NT2/D1 (cell line): ENCODE measurements around the gene CPLANE1.

Source experiments
- DNase-seq: peaks from one replicate; pipeline ENCODE4 v3.0.0-alpha.2; 2011; ENCODE audit warnings: low read depth, low spot score
- H3K27me3 ChIP-seq: 2 replicates; pipeline ENCODE4 v1.6.0; 2011; ENCODE audit warnings: mild to moderate bottlenecking; ENCODE audit not compliant: insufficient read length, insufficient read depth
- H3K36me3 ChIP-seq: 2 replicates; pipeline ENCODE4 v1.6.1; 2011; ENCODE audit warnings: mild to moderate bottlenecking, low read length, mixed read lengths; ENCODE audit not compliant: insufficient read depth, insufficient read length
- H3K4me1 ChIP-seq: 2 replicates; pipeline ENCODE4 v1.5.1; 2011; ENCODE audit not compliant: insufficient read depth, insufficient read length
- H3K4me3 ChIP-seq: 2 replicates; pipeline ENCODE4 v1.5.1; 2011; ENCODE audit warnings: low read depth; ENCODE audit not compliant: insufficient read length
- H3K9ac ChIP-seq: 2 replicates; pipeline ENCODE4 v1.6.0; 2011; ENCODE audit warnings: low read depth; ENCODE audit not compliant: insufficient read length
- H3K9me3 ChIP-seq: 2 replicates; pipeline ENCODE4 v1.5.1; 2011; ENCODE audit warnings: mild to moderate bottlenecking, low read length; ENCODE audit not compliant: insufficient read depth
- SUZ12 ChIP-seq: IDR thresholded peaks from 2 replicates; pipeline ENCODE4 v1.6.1; 2011; ENCODE audit not compliant: insufficient read length, insufficient read depth; ENCODE audit errors: extremely low read depth
- YY1 ChIP-seq: IDR thresholded peaks from 2 replicates; pipeline ENCODE4 v1.6.1; 2011; ENCODE audit not compliant: insufficient read length, insufficient read depth
- ZNF274 ChIP-seq: IDR thresholded peaks from 2 replicates; pipeline ENCODE4 v1.6.1; 2011; ENCODE audit warnings: mild to moderate bottlenecking, low read depth, low read length

The CPLANE1 gene

DNA sequence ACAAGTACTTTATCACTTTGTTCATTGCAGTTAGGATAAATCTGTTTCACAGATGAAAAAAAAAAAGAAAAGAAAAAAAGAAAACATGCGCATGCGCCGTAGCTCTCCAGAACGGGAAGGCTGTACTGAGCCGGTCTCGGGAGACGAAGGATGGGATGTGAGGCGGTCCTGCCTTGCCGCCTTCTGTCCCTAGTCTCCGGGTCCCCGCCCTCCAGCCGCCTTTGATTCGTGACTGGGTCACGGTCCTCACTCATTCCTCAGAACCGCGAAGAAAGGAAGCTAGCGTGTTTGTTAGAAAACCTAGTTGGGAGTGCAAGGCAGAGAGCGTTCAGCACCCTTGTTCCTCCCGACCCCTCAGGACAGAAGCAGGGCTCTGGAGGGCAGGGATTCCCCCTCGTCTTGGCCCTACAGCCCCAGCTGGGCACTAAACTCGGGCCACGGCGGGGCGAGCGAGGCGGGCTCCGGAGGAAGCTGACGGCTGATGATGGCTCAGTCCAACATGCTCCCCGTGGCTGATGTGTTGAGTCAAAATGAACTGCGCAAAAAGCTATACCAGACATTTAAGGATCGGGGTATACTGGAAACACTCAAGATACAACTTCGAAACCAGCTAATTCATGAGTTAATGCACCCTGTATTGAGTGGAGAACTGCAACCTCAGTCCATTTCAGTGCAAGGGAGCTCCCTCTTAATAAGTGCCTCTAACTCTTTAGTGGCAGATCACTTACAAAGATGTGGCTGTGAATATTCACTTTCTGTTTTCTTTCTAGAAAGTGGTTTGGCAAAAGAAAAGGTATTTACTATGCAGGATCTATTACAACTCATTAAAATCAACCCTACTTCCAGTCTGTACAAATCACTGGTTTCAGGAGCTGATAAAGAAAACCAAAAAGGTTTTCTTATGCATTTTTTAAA is 40.0 kb downstream of the CPLANE1 start:
- TF ChIP-seq ZNF274 (no peak), YY1 (no peak), SUZ12 (no peak)
- H3K36me3 ChIP-seq: peaks cover 27% of the 10 kb centered on the region
- no peak for DNase-seq

GRCh38 chr5:37207802-37208201 is 41.4 kb downstream of the CPLANE1 start:
- H3K4me3 ChIP-seq: no peak overlapping the region
- no peak overlapping the region for H3K9ac ChIP-seq
- no peaks in the 10 kb centered on the region for H3K27me3 ChIP-seq
- H3K9me3 ChIP-seq: no peaks in the 10 kb centered on the region
- no peak for DNase-seq
- TF ChIP-seq ZNF274 (no peak), YY1 (no peak), SUZ12 (no peak)
- H3K4me1 ChIP-seq: no peaks in the 10 kb centered on the region
- H3K36me3 ChIP-seq: peaks cover 27% of the 10 kb centered on the region

More for the DNA sequence above, 40.0 kb downstream of the CPLANE1 start:
- Histone ChIP-seq H3K27me3 (no peaks in the 10 kb centered on the region), H3K4me1 (no peaks in the 10 kb centered on the region), H3K9me3 (no peaks in the 10 kb centered on the region), H3K4me3 (no peak overlapping the region), H3K9ac (no peak overlapping the region)

DNA sequence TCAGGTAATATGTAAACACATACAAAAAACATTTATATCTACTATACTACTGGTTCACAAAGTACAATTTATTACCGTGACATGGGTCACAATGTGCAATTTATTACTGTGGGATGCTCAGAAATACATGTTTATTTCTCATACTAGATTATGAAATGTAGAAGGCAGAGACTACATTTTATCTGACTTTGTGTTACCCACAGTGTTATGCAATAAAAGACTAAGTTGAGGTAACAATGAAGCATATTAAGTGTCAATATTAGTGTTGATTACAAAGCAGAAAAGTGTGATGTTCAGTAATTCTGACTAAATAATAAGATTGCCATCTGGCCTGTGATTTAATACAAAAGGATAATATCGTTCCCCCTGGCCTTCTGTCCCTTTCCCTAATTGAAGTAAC is 42.4 kb downstream of the CPLANE1 start:
- Histone ChIP-seq H3K27me3 (no peaks in the 10 kb centered on the region), H3K9ac (no peak overlapping the region), H3K4me1 (no peaks in the 10 kb centered on the region), H3K36me3 (peaks cover 27% of the 10 kb centered on the region), H3K4me3 (no peak overlapping the region), H3K9me3 (no peaks in the 10 kb centered on the region)
- DNase-seq: no peak
- TF ChIP-seq SUZ12 (no peak), ZNF274 (no peak), YY1 (no peak)

- no peak overlapping the region for H3K9ac ChIP-seq
- TF ChIP-seq ZNF274 (no peak), SUZ12 (no peak), YY1 (no peak)
- H3K27me3 ChIP-seq: no peaks in the 10 kb centered on the region
- H3K9me3 ChIP-seq: no peaks in the 10 kb centered on the region
- no peaks in the 10 kb centered on the region for H3K4me1 ChIP-seq
- DNase-seq: no peak
- peaks cover 51% of the 10 kb centered on the region for H3K36me3 ChIP-seq
- no peak overlapping the region for H3K4me3 ChIP-seq
These were observed 50.3 kb downstream of the CPLANE1 start for GRCh38 chr5:37198842-37199241.

DNA sequence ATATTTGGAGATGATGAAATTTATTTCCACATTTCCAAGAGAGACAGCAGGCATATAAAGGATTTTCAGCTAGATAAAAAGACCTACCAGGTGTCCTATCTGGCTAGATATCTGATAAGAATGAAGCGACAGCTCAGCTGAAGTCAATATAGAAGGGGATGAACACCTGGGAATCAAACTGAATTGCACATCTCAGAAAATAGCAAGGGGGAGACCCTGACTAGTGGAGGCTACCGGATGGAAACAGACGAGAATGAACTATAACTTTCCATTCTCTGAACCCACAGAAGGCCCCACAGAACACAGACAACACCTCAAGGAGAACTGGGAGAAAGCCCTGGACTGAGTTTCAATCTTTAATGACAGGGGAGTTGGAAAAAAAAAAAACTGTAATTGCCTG is 51.1 kb downstream of the CPLANE1 start:
- Histone ChIP-seq H3K9me3 (no peaks in the 10 kb centered on the region), H3K36me3 (peaks cover 49% of the 10 kb centered on the region), H3K9ac (no peak overlapping the region), H3K4me1 (no peaks in the 10 kb centered on the region), H3K27me3 (no peaks in the 10 kb centered on the region), H3K4me3 (no peak overlapping the region)
- TF ChIP-seq ZNF274 (no peak), SUZ12 (no peak), YY1 (no peak)
- no peak for DNase-seq

DNA sequence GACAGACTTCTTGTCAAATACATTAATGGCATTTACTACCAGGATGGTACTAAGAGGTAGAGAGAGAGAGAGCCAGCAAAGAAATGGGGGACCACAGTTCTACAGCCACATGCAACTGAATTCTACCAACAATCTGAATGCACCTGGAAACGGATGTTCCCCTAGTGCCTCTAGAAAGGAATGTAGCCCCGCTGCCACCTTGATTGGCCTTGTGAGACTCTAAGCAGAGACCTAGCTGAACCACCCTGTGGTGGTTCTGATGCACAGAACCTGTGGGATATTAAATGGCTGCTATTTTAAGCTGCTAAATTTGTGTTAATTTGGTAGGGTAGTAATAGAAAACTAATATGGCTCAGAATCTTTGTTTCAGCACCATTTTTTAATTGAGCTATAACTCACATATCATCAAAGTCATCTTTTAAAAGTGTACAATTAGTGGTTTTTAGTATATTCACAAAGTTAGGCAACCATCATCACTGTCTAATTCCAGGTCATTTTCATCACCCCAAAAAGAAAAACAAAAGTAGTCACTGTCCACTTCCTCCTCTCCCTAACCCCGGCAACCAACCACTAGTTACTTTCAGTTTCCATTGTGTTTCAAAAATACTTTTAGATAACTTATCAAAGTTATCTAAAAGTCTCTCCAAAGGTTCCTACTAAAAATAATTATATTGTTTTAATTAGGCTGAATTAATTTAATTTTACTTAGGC is 51.7 kb downstream of the CPLANE1 start:
- Histone ChIP-seq H3K9me3 (no peaks in the 10 kb centered on the region), H3K4me3 (no peak overlapping the region), H3K36me3 (peaks cover 50% of the 10 kb centered on the region), H3K9ac (no peak overlapping the region), H3K27me3 (no peaks in the 10 kb centered on the region), H3K4me1 (no peaks in the 10 kb centered on the region)
- no peak for TF ChIP-seq ZNF274
- TF ChIP-seq YY1: no peak
- DNase-seq: no peak

- Histone ChIP-seq H3K27me3 (no peaks in the 10 kb centered on the region), H3K9ac (no peak overlapping the region), H3K4me1 (no peaks in the 10 kb centered on the region), H3K4me3 (no peak overlapping the region), H3K36me3 (peaks cover 17% of the 10 kb centered on the region), H3K9me3 (no peaks in the 10 kb centered on the region)
- no peak for DNase-seq
- TF ChIP-seq ZNF274 (no peak), SUZ12 (no peak), YY1 (no peak)
These were observed 58.6 kb downstream of the CPLANE1 start for GRCh38 chr5:37190592-37190991.
